Measurements from ENCODE around the gene SNX25.

DNA sequence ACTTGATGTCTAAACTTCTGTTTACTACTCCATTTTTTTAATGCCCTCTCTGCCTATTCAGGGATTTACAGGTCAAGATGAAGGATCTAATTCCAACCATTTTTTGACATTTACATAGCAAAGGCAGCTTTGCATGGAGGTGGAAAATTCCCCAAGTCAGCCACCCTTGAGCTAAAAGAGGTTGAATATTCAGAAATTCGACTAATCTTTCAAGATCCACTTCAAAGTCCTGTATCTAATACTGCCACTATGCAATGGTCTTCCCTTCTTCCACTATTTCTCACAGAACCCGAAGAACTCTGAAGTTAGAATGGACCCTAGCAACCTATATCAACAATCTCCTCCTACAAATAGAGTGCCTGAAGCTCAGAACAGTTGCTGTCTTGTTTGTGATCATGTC, 27.2 kb upstream of the SNX25 start:
- TF ChIP-seq CTCF (IDR thresholded peaks at IDR 0.05) = no peak
- TF ChIP-seq, protein P1, sequence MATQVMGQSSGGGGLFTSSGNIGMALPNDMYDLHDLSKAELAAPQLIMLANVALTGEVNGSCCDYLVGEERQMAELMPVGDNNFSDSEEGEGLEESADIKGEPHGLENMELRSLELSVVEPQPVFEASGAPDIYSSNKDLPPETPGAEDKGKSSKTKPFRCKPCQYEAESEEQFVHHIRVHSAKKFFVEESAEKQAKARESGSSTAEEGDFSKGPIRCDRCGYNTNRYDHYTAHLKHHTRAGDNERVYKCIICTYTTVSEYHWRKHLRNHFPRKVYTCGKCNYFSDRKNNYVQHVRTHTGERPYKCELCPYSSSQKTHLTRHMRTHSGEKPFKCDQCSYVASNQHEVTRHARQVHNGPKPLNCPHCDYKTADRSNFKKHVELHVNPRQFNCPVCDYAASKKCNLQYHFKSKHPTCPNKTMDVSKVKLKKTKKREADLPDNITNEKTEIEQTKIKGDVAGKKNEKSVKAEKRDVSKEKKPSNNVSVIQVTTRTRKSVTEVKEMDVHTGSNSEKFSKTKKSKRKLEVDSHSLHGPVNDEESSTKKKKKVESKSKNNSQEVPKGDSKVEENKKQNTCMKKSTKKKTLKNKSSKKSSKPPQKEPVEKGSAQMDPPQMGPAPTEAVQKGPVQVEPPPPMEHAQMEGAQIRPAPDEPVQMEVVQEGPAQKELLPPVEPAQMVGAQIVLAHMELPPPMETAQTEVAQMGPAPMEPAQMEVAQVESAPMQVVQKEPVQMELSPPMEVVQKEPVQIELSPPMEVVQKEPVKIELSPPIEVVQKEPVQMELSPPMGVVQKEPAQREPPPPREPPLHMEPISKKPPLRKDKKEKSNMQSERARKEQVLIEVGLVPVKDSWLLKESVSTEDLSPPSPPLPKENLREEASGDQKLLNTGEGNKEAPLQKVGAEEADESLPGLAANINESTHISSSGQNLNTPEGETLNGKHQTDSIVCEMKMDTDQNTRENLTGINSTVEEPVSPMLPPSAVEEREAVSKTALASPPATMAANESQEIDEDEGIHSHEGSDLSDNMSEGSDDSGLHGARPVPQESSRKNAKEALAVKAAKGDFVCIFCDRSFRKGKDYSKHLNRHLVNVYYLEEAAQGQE (IDR thresholded peaks at IDR 0.05; ENCODE audit: insufficient read depth in 1 of 2, low read depth in 2 of 2, low read length in 1 of 2) = no peak
